Breast epithelium (tissue), 4 donors: ENCODE data around the gene ISY1. TPM values are rescaled to one million over a fixed set of nuclear protein-coding genes. Genes with fewer than 3 reads are reported as not detected.

ENCODE experiments used
- DNase-seq, 2 donors: peaks; one replicate each; pipeline ENCODE4 v3.0.0-alpha.2; 2019; ENCODE audit warnings: low spot score in 2 of 2
- H3K27ac ChIP-seq, 2 donors: fragments of 200-600 bp; sonication (generic) in 1 of 2; one replicate each; pipeline ENCODE4 v1.5.1; 2016 to 2019; ENCODE audit warnings: mild to moderate bottlenecking in 1 of 2
- H3K27me3 ChIP-seq, 2 donors: fragments of 200-600 bp; sonication (generic) in 1 of 2; one replicate each; pipeline versions ENCODE4 v1.5.1 to v1.6.0; 2017 to 2019; ENCODE audit warnings: control low read depth in 1 of 2, mild to moderate bottlenecking in 1 of 2
- H3K36me3 ChIP-seq: fragments of 200-600 bp; one replicate; pipeline ENCODE4 v1.5.1; 2019
- H3K4me1 ChIP-seq, 2 donors: fragments of 200-600 bp; sonication (generic); one replicate each; pipeline ENCODE4 v1.5.1; 2016 to 2019; ENCODE audit warnings: control low read depth in 1 of 2
- H3K4me3 ChIP-seq, 3 donors: fragments of 200-600 bp; sonication (generic); 1 replicate in 2 of 3; 2 replicates in 1 of 3; pipeline ENCODE4 v1.5.1; 2016 to 2019; ENCODE audit warnings: mild to moderate bottlenecking in 3 of 3, moderate library complexity in 2 of 3
- H3K9me3 ChIP-seq, 2 donors: fragments of 200-600 bp; sonication (generic) in 1 of 2; one replicate each; pipeline ENCODE4 v1.5.1; 2016 to 2019; ENCODE audit warnings: control low read depth in 1 of 2
- CTCF ChIP-seq, 3 donors: fragments of 450-650 bp; IDR thresholded peaks; one replicate each; pipeline ENCODE4 v1.5.1; 2016 to 2017; ENCODE audit warnings: antibody characterized with exemption in 3 of 3, mild to moderate bottlenecking in 3 of 3, moderate library complexity in 3 of 3
- POLR2A ChIP-seq: fragments of 450-650 bp; IDR thresholded peaks from one replicate; pipeline ENCODE4 v1.6.1; 2016; ENCODE audit warnings: antibody characterized with exemption, mild to moderate bottlenecking, moderate library complexity
- POLR2AphosphoS5 ChIP-seq, 3 donors: sonication (generic); formaldehyde crosslinking; IDR thresholded peaks; one replicate each; pipeline ENCODE4 v1.6.1; 2017; ENCODE audit warnings: antibody characterized with exemption in 3 of 3
- intact Hi-C: fragments of 100-400 bp; cut with DNase I; formaldehyde crosslinking; loops from one replicate; pipeline ENCODE4 v1.15.1; 2023; ENCODE audit warnings: low total_unique reads
- total RNA-seq, 3 donors: library from RNA; depleted of rRNA; stranded (reverse); fragments of >200 nt; gene quantifications; one replicate each; pipeline ENCODE4 v1.1.0, GENCODE V29; 2016

ISY1 gene
- total RNA-seq, 3 donors from 2014 or later = 21.4 to 27.9 (median 21.7) TPM

GRCh38 chr3:129130291-129130813, 30.5 kb downstream of the ISY1 start:
- Histone ChIP-seq H3K4me3 (no peak overlapping the region), H3K4me1 (no peaks in the 10 kb centered on the region), H3K27me3 (no peaks in the 10 kb centered on the region), H3K36me3 (no peaks in the 10 kb centered on the region), H3K27ac (no peak overlapping the region), H3K9me3 (no peaks in the 10 kb centered on the region)
- intact Hi-C loops = no loop called here
- no peak for DNase-seq
- TF ChIP-seq POLR2AphosphoS5 (IDR thresholded peaks at IDR 0.05) (no peak), POLR2A (no peak), CTCF (IDR thresholded peaks at IDR 0.05) (no peak)

GRCh38 chr3:129128357-129129155, 32.3 kb downstream of the ISY1 start:
- H3K9me3 ChIP-seq = no peaks in the 10 kb centered on the region
- no peak overlapping the region for H3K4me3 ChIP-seq
- no peak for DNase-seq
- no peaks in the 10 kb centered on the region for H3K36me3 ChIP-seq
- H3K27me3 ChIP-seq = no peaks in the 10 kb centered on the region
- TF ChIP-seq POLR2A (no peak), POLR2AphosphoS5 (IDR thresholded peaks at IDR 0.05) (no peak)
- H3K27ac ChIP-seq = no peak overlapping the region
- no peaks in the 10 kb centered on the region for H3K4me1 ChIP-seq
- intact Hi-C loops = no loop called here

GRCh38 chr3:129126726-129127280, 34.1 kb downstream of the ISY1 start:
- Histone ChIP-seq H3K27ac (no peak overlapping the region), H3K4me1 (no peaks in the 10 kb centered on the region), H3K9me3 (no peaks in the 10 kb centered on the region), H3K36me3 (no peaks in the 10 kb centered on the region), H3K4me3 (no peak overlapping the region), H3K27me3 (no peaks in the 10 kb centered on the region)
- TF ChIP-seq CTCF (IDR thresholded peaks at IDR 0.05) = no peak
- no peak for TF ChIP-seq POLR2A
- TF ChIP-seq POLR2AphosphoS5 (IDR thresholded peaks at IDR 0.05) = no peak
- intact Hi-C loops = no loop called here
- DNase-seq = no peak

DNA sequence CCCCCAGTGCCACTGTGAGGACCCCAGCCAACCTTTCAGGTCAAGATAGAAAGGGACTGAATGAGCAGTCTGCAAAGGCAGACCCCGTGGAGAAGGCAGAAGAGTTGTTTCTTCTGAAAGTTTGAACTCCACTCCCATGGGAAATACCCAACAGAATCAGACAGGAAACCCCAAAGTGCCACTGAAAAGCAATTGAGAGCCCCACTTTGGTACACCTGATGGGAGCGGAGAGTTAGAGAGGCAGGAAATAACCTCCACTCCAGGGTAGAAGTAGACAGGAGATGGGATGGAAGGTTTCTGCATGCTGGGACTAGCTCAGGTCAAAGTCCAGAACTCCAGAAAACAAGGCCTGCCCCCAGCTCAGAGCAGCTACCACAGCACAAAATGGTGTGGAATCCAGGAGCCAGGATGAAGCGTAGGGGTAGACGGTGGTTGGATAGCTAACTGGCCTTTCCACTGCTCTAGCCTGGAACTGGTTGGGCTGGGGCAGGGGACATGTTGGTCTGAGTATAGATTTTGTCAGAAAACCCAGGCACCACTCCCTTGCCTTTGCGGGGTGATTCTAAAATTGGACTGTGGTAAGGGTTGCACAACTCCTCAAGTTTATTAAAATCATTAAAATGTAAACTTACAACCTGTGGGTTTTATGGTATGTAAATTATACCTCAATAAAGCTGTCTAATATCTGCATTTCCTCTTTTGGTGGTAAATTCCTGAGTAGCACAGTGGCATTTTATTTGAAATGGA, 37.4 kb downstream of the ISY1 start:
- DNase-seq = no peak
- TF ChIP-seq POLR2AphosphoS5 (IDR thresholded peaks at IDR 0.05) (no peak), POLR2A (no peak), CTCF (IDR thresholded peaks at IDR 0.05) (no peak)
- no peaks in the 10 kb centered on the region for H3K9me3 ChIP-seq
- intact Hi-C loops = no loop called here
- H3K4me3 ChIP-seq = no peak overlapping the region
- H3K27me3 ChIP-seq = no peaks in the 10 kb centered on the region
- no peaks in the 10 kb centered on the region for H3K36me3 ChIP-seq
- no peaks in the 10 kb centered on the region for H3K4me1 ChIP-seq
- peak overlapping the region; percentile 50 to 94 for H3K27ac ChIP-seq

DNA sequence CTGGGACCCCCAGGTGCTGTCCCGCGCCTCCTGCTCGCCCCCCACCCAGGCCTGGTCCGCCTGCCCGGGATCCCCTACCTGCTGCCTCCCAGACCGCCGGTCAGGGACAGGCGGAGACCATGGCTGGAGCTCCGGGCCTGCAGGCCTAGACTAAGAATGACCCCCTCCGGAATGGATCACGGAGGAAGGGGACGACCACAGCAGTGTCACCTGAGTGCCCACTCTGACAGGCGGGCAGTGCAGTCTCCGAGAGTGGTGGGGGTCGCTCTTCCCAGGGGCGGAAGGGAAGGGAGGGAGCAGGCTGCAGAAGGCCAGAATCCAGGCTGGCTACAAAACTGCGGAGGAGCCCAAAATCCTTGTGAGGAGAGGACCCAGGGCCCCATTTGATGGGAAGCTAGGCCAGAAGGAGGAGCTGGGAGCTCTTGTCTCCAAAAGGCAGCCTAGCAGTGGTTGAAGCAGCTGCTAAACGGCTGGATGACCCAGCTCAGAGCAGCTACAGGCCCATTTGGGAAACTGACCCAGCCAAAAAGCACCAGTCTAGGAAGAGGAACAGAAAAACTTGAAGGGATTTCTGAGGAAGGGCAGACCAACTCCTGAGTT, 38.4 kb downstream of the ISY1 start:
- no peak for TF ChIP-seq POLR2AphosphoS5 (IDR thresholded peaks at IDR 0.05)
- no peak for TF ChIP-seq POLR2A
- TF ChIP-seq CTCF (IDR thresholded peaks at IDR 0.05) = no peak
- Histone ChIP-seq H3K9me3 (no peaks in the 10 kb centered on the region), H3K36me3 (no peaks in the 10 kb centered on the region), H3K27me3 (no peaks in the 10 kb centered on the region), H3K27ac (peak overlapping the region; percentile 94 to 97), H3K4me3 (peak overlapping the region; percentile 81 to 94 (median 82)), H3K4me1 (no peaks in the 10 kb centered on the region)
- DNase-seq = peak in 1 of 2 donors; percentile 19
- intact Hi-C loops = no loop called here
